Mammary epithelial cell (primary cell): ENCODE data around the gene TLE2.

ENCODE experiments used
- CTCF ChIP-seq, 2 donors: IDR thresholded peaks in 1 of 2; conservative IDR thresholded peaks in 1 of 2; 2 replicates each; pipeline ENCODE4 v1.5.1; 2011 to 2012; ENCODE audit warnings: inconsistent platforms in 2 of 2, low read length in 2 of 2, mild to moderate bottlenecking in 2 of 2, control low read depth in 1 of 2, low read depth in 1 of 2; ENCODE audit not compliant: insufficient read depth in 1 of 2; ENCODE audit errors: extremely low read depth in 1 of 2
- EZH2 ChIP-seq: IDR thresholded peaks from 2 replicates; pipeline ENCODE4 v1.6.1; 2012; ENCODE audit warnings: low read length, inconsistent platforms, borderline replicate concordance

GRCh38 chr19:3028305-3029064, 595 bp downstream of the TLE2 start:
- TF ChIP-seq CTCF (conservative IDR thresholded peaks at IDR 0.05 in 1 of 2, IDR thresholded peaks at IDR 0.05 in 1 of 2; ENCODE audit: extremely low read depth in 1 of 2, insufficient read depth in 1 of 2, low read depth in 1 of 2, low read length in 2 of 2) (no peak), EZH2 (no peak)
